SK-N-SH (cell line): Measurements from ENCODE around the gene PLEKHM2. TPM values are rescaled to one million over a fixed set of nuclear protein-coding genes. Genes with fewer than 3 reads are reported as not detected.

Source experiments
- CTCF ChIA-PET: fragments of 300-600, 350-600 bp; formaldehyde crosslinking; extraction: SDS; loops from one replicate; lab custom pipeline; 2021; lab: Yijun Ruan, JAX
- POLR2A ChIA-PET: fragments of 350-600 bp; sonication (Branson Sonifier 250); formaldehyde crosslinking; extraction: SDS; loops from one replicate; lab custom pipeline; 2020; ENCODE audit warnings: antibody characterized with exemption, inconsistent platforms; lab: Yijun Ruan, JAX
- DNase-seq: peaks from one replicate; pipeline ENCODE4 v3.0.0; 2012
- H2AFZ ChIP-seq: fragments of 200-600 bp; sonication (generic); 2 replicates; pipeline ENCODE4 v1.8.1; 2016; ENCODE audit warnings: antibody characterized with exemption, mild to moderate bottlenecking, low read depth
- H3F3A ChIP-seq: fragments of 200-600 bp; sonication (generic); replicated peaks from 2 replicates; pipeline ENCODE3; 2016; ENCODE audit warnings: antibody characterized with exemption, mild to moderate bottlenecking; ENCODE audit not compliant: insufficient read depth
- H3K27ac ChIP-seq, 2 experiments: fragments of 200-500 bp in 1 of 2; fragments of 200-600 bp in 1 of 2; sonication (Bioruptor generic) in 1 of 2; sonication (generic), shearing (Covaris generic) in 1 of 2; 2 replicates each; pipeline versions ENCODE4 v1.5.1 to v1.6.1; 2014 to 2016; ENCODE audit warnings: low read depth in 2 of 2, inconsistent platforms in 1 of 2, low read length in 1 of 2, mild to moderate bottlenecking in 1 of 2, mixed read lengths in 1 of 2
- H3K27me3 ChIP-seq: fragments of 200-600 bp; sonication (generic), shearing (Covaris generic); 2 replicates; pipeline ENCODE4 v1.6.1; 2016; ENCODE audit warnings: mixed run types; ENCODE audit not compliant: insufficient read depth
- H3K36me3 ChIP-seq, 2 experiments: fragments of 200-500 bp in 1 of 2; fragments of 200-600 bp in 1 of 2; sonication (Bioruptor generic) in 1 of 2; sonication (generic) in 1 of 2; replicated peaks in 1 of 2; 2 replicates each; pipeline versions ENCODE3 to v1.5.1; 2014 to 2016; ENCODE audit warnings: low read length in 1 of 2, mild to moderate bottlenecking in 1 of 2; ENCODE audit not compliant: insufficient read depth in 2 of 2, control insufficient read depth in 1 of 2
- H3K4me1 ChIP-seq, 2 experiments: fragments of 200-500 bp in 1 of 2; fragments of 200-600 bp in 1 of 2; sonication (Bioruptor generic) in 1 of 2; sonication (generic), shearing (Covaris generic) in 1 of 2; 2 replicates each; pipeline versions ENCODE4 v1.5.1 to v1.6.1; 2014 to 2016; ENCODE audit warnings: low read depth in 1 of 2, low read length in 1 of 2, mixed run types in 1 of 2; ENCODE audit not compliant: insufficient read depth in 2 of 2, control insufficient read depth in 1 of 2
- H3K4me2 ChIP-seq: fragments of 200-600 bp; sonication (generic), shearing (Covaris generic); 2 replicates; pipeline ENCODE4 v1.6.1; 2017; ENCODE audit warnings: mixed run types
- H3K4me3 ChIP-seq, 2 experiments: fragments of 200-500 bp in 1 of 2; fragments of 200-600 bp in 1 of 2; sonication (Bioruptor generic) in 1 of 2; sonication (generic), shearing (Covaris generic) in 1 of 2; 2 replicates each; pipeline versions ENCODE4 v1.5.1 to v1.8.1; 2014 to 2016; ENCODE audit warnings: low read depth in 2 of 2, inconsistent platforms in 1 of 2, low read length in 1 of 2, mild to moderate bottlenecking in 1 of 2, mixed read lengths in 1 of 2, moderate library complexity in 1 of 2
- H3K79me2 ChIP-seq: fragments of 200-600 bp; sonication (generic); 2 replicates; pipeline ENCODE4 v1.8.1; 2017; ENCODE audit warnings: mild to moderate bottlenecking; ENCODE audit not compliant: insufficient read depth
- H3K9ac ChIP-seq: fragments of 200-600 bp; sonication (generic); 2 replicates; pipeline ENCODE4 v1.6.1; 2017; ENCODE audit warnings: mixed run types
- H3K9me2 ChIP-seq: fragments of 200-600 bp; sonication (generic); 2 replicates; pipeline ENCODE4 v1.6.1; 2017; ENCODE audit warnings: mixed run types
- H3K9me3 ChIP-seq: fragments of 200-600 bp; sonication (generic); 2 replicates; pipeline ENCODE4 v1.6.1; 2017; ENCODE audit warnings: mixed run types, mild to moderate bottlenecking, moderate library complexity
- H4K20me1 ChIP-seq: fragments of 200-600 bp; sonication (generic); 2 replicates; pipeline ENCODE4 v1.6.1; 2017; ENCODE audit warnings: mild to moderate bottlenecking, mixed run types; ENCODE audit not compliant: insufficient read depth
- CTCF ChIP-seq: fragments of 200-600 bp; sonication (generic); IDR thresholded peaks from 2 replicates; pipeline ENCODE4 v1.6.1; 2017; ENCODE audit warnings: antibody characterized with exemption, mild to moderate bottlenecking, moderate library complexity
- GATA2 ChIP-seq: sonication (generic); formaldehyde crosslinking; IDR thresholded peaks from 2 replicates; pipeline ENCODE4 v1.5.0; 2020; ENCODE audit warnings: mild to moderate bottlenecking, missing genetic modification reagents
- MEF2A ChIP-seq: IDR thresholded peaks from 2 replicates; pipeline ENCODE4 v1.4.0; 2012; ENCODE audit warnings: low read depth, borderline replicate concordance
- NRF1 ChIP-seq: IDR thresholded peaks from 2 replicates; pipeline ENCODE4 v1.6.1; 2012; ENCODE audit warnings: low read depth, mild to moderate bottlenecking, low read length
- RCOR1 ChIP-seq: fragments of 150-350 bp; IDR thresholded peaks from 2 replicates; pipeline ENCODE4 v1.6.1; 2017; ENCODE audit warnings: antibody characterized with exemption, low read length
- REST ChIP-seq: IDR thresholded peaks from 2 replicates; pipeline ENCODE4 v1.6.1; 2012; ENCODE audit warnings: mild to moderate bottlenecking, low read depth, low read length, moderate library complexity
- RXRA ChIP-seq: IDR thresholded peaks from 2 replicates; pipeline ENCODE4 v1.4.0; 2012; ENCODE audit warnings: low read depth, mild to moderate bottlenecking, borderline replicate concordance
- SIN3A ChIP-seq: IDR thresholded peaks from 2 replicates; pipeline ENCODE4 v1.6.1; 2012; ENCODE audit warnings: low read depth, mild to moderate bottlenecking, low read length, moderate library complexity, borderline replicate concordance
- SMC3 ChIP-seq: IDR thresholded peaks from 2 replicates; pipeline ENCODE4 v1.6.1; 2012; ENCODE audit warnings: low read depth, low read length, improper control_type of control experiment
- TAF1 ChIP-seq: IDR thresholded peaks from 2 replicates; pipeline ENCODE4 v1.6.1; 2012; ENCODE audit warnings: low read depth, mild to moderate bottlenecking, low read length, moderate library complexity, borderline replicate concordance
- USF1 ChIP-seq: IDR thresholded peaks from 2 replicates; pipeline ENCODE4 v1.4.0; 2012; ENCODE audit warnings: low read depth, borderline replicate concordance
- USF2 ChIP-seq: fragments of 150-350 bp; IDR thresholded peaks from 2 replicates; pipeline ENCODE4 v1.6.1; 2017; ENCODE audit warnings: antibody characterized with exemption, low read length, low read depth, borderline replicate concordance
- YY1 ChIP-seq: IDR thresholded peaks from 2 replicates; pipeline ENCODE4 v1.4.0; 2012; ENCODE audit warnings: low read depth, mild to moderate bottlenecking
- ZBTB33 ChIP-seq: IDR thresholded peaks from 2 replicates; pipeline ENCODE4 v1.4.0; 2012; ENCODE audit warnings: low read depth, borderline replicate concordance
- WGBS: methylation state at CpG from one replicate; pipeline ENCODE4 v1.1.6; 2017; ENCODE audit warnings: low lambda C conversion rate; 5-methylcytosine and 5-hydroxymethylcytosine counted together
- polyA plus RNA-seq, 3 experiments: library from polyadenylated mRNA; depleted of rRNA; stranded (reverse); fragments of >200 nt; gene quantifications; 2 replicates each; pipeline ENCODE4 v1.2.3, GENCODE V29; 2012

PLEKHM2 gene
- polyA plus RNA-seq, 1 of the 3 experiments (the other 2 are of a cell fraction): 38.9 TPM

GRCh38 chr1:15767941-15768340 is 83.8 kb downstream of the PLEKHM2 start:
- 100% methylated on average over 5 of the region's 5 CpGs for WGBS
- H3K27me3 ChIP-seq: no peaks in the 10 kb centered on the region
- peaks cover 39% of the 10 kb centered on the region for H3K79me2 ChIP-seq
- no peak overlapping the region for H3K27ac ChIP-seq
- no peak overlapping the region for H2AFZ ChIP-seq
- ChIA-PET POLR2A (no interaction called here), CTCF (interaction anchor here (2.4 to 4.5 kb wide), 2 partner anchors 11 to 24 kb away, joined by 5 to 17 read pairs; no protein-coding TSS in a partner anchor)
- H3F3A ChIP-seq: no peaks in the 10 kb centered on the region
- H3K4me2 ChIP-seq: no peak overlapping the region
- H3K9me3 ChIP-seq: no peaks in the 10 kb centered on the region
- peaks cover 21% of the 10 kb centered on the region for H4K20me1 ChIP-seq
- H3K36me3 ChIP-seq: peaks cover 42 to 45% of the 10 kb centered on the region in 2 experiments
- TF ChIP-seq RXRA (no peak), USF1 (no peak), NRF1 (no peak), RCOR1 (no peak), USF2 (no peak), SMC3 (no peak), ZBTB33 (no peak), CTCF (no peak), GATA2 (CRISPR knock-in tag) (no peak), SIN3A (no peak), REST (no peak), TAF1 (no peak), YY1 (no peak), MEF2A (no peak)
- no peak overlapping the region for H3K4me3 ChIP-seq
- H3K9ac ChIP-seq: no peak overlapping the region
- H3K4me1 ChIP-seq: no peaks in the 10 kb centered on the region; a peak in 1 of 4 replicates
- H3K9me2 ChIP-seq: no peaks in the 10 kb centered on the region
- DNase-seq: no peak
